A549 (cell line): Measurements from ENCODE around the gene PLRG1.

Experiments used
- CBX2 ChIP-seq: fragments of 200-600 bp; sonication (generic); IDR thresholded peaks from 2 replicates; pipeline ENCODE4 v1.6.1; 2016; ENCODE audit warnings: low read depth, mild to moderate bottlenecking, borderline replicate concordance
- HOXA7 ChIP-seq: fragments of 250-450 bp; sonication (Bioruptor Pico); IDR thresholded peaks from 2 replicates; pipeline ENCODE4 v1.5.0; 2020; ENCODE audit warnings: mild to moderate bottlenecking, moderate library complexity
- RAD21 ChIP-seq, 2 experiments: fragments of >200 bp in 1 of 2; sonication (Bioruptor Twin) in 1 of 2; formaldehyde crosslinking in 1 of 2; IDR thresholded peaks in 1 of 2; conservative IDR thresholded peaks in 1 of 2; 2 replicates in 1 of 2; 3 replicates in 1 of 2; pipeline ENCODE4 v1.6.1; 2012 to 2018; ENCODE audit warnings: inconsistent platforms in 1 of 2
- RNF2 ChIP-seq: fragments of 200-600 bp; sonication (generic); IDR thresholded peaks from 2 replicates; pipeline ENCODE4 v1.6.1; 2016; ENCODE audit warnings: low read depth, mild to moderate bottlenecking, antibody characterized with exemption, moderate library complexity, borderline replicate concordance
- SMC3 ChIP-seq: fragments of >200 bp; sonication (Bioruptor Twin); formaldehyde crosslinking; IDR thresholded peaks from 3 replicates; pipeline ENCODE4 v1.6.1; 2018; ENCODE audit warnings: inconsistent platforms
- TF ChIP-seq, protein P1 (sequence below): fragments of >200 bp; sonication (Bioruptor Twin); formaldehyde crosslinking; IDR thresholded peaks from 3 replicates; pipeline ENCODE4 v1.5.1; 2016
- TF ChIP-seq, protein P2 (sequence below): fragments of 200-600 bp; sonication (generic); IDR thresholded peaks from 2 replicates; pipeline ENCODE4 v1.6.1; 2016; ENCODE audit warnings: antibody characterized with exemption, mild to moderate bottlenecking, moderate library complexity

DNA sequence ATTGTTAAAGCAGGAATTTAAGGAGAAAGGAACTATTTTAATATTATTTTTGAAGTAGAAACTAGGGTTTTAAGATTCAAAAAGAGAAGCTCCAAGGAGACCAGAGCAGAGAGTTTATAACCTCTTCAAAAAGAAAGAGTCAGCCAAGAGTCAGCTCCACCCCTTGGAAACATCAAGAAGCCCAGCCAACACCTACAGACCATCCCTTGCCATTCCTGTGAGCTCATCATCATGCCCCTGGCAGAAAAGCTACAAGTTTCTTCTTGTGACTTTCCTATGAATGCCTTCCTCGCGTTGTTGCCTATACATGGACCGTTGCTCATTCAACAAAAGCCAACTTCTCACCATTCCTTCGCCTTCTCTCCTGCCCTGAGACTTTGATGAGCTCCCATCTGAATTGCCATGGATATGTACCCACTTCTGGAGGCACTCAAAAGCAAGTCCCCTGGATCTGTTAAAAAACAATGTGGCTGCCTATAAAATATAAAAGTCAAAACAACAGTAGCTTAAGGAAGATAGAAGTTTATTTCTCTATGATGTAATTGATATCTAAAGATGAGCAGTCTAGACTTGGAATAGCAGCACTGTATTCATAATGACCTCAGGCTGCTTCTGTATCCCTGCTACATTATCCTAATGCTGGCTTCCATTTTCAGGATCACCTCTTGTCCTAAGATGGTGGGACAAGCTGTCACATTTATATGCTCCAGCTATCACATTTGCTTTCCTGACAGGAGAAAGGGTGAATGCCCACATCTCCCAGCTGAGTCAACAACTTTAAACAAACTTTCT lies 20.3 kb downstream of the PLRG1 start:
- TF ChIP-seq CBX2 = no peak
- TF ChIP-seq, protein P1, sequence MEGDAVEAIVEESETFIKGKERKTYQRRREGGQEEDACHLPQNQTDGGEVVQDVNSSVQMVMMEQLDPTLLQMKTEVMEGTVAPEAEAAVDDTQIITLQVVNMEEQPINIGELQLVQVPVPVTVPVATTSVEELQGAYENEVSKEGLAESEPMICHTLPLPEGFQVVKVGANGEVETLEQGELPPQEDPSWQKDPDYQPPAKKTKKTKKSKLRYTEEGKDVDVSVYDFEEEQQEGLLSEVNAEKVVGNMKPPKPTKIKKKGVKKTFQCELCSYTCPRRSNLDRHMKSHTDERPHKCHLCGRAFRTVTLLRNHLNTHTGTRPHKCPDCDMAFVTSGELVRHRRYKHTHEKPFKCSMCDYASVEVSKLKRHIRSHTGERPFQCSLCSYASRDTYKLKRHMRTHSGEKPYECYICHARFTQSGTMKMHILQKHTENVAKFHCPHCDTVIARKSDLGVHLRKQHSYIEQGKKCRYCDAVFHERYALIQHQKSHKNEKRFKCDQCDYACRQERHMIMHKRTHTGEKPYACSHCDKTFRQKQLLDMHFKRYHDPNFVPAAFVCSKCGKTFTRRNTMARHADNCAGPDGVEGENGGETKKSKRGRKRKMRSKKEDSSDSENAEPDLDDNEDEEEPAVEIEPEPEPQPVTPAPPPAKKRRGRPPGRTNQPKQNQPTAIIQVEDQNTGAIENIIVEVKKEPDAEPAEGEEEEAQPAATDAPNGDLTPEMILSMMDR = no peak
- no peak for TF ChIP-seq SMC3
- no peak for TF ChIP-seq HOXA7 (CRISPR knock-in tag)
- no peak for TF ChIP-seq RAD21 (conservative IDR thresholded peaks at IDR 0.05 in 1 of 2, IDR thresholded peaks at IDR 0.05 in 1 of 2)
- TF ChIP-seq RNF2 = no peak
- TF ChIP-seq, protein P2, sequence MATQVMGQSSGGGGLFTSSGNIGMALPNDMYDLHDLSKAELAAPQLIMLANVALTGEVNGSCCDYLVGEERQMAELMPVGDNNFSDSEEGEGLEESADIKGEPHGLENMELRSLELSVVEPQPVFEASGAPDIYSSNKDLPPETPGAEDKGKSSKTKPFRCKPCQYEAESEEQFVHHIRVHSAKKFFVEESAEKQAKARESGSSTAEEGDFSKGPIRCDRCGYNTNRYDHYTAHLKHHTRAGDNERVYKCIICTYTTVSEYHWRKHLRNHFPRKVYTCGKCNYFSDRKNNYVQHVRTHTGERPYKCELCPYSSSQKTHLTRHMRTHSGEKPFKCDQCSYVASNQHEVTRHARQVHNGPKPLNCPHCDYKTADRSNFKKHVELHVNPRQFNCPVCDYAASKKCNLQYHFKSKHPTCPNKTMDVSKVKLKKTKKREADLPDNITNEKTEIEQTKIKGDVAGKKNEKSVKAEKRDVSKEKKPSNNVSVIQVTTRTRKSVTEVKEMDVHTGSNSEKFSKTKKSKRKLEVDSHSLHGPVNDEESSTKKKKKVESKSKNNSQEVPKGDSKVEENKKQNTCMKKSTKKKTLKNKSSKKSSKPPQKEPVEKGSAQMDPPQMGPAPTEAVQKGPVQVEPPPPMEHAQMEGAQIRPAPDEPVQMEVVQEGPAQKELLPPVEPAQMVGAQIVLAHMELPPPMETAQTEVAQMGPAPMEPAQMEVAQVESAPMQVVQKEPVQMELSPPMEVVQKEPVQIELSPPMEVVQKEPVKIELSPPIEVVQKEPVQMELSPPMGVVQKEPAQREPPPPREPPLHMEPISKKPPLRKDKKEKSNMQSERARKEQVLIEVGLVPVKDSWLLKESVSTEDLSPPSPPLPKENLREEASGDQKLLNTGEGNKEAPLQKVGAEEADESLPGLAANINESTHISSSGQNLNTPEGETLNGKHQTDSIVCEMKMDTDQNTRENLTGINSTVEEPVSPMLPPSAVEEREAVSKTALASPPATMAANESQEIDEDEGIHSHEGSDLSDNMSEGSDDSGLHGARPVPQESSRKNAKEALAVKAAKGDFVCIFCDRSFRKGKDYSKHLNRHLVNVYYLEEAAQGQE = no peak
